HG02885 (cell line): ENCODE results near the gene MSANTD7.
"Not testable (repeated sequence)": the region's sequence is repeated elsewhere in the genome, so short reads cannot be mapped to it uniquely, and the experiment has no call there.

Source experiments
- ATAC-seq: cut with Tn5 transposase; IDR thresholded peaks from one replicate; pipeline ENCODE4 v1.9.1; 2021; ENCODE audit warnings: mild to moderate bottlenecking; ENCODE audit not compliant: unreplicated experiment, poor library complexity

Gene MSANTD7

GRCh38 chr10:14837003-14837756 lies 926 bp upstream of the MSANTD7 start:
- no peak for ATAC-seq

GRCh38 chr10:14838582-14839304 lies 637 bp downstream of the MSANTD7 start:
- ATAC-seq: no peak

GRCh38 chr10:14839305-14839695 lies 1.2 kb downstream of the MSANTD7 start:
- ATAC-seq: no peak

GRCh38 chr10:14840178-14840577 lies 2.1 kb downstream of the MSANTD7 start:
- ATAC-seq: no peak

- ATAC-seq: no peak
Observed at GRCh38 chr10:14843327-14843988, 5.4 kb downstream of the MSANTD7 start.

GRCh38 chr10:14844948-14845347 lies 6.8 kb downstream of the MSANTD7 start:
- no peak for ATAC-seq

GRCh38 chr10:14852236-14852635 lies 14.1 kb downstream of the MSANTD7 start:
- ATAC-seq: no peak

- ATAC-seq: no peak
Observed at GRCh38 chr10:14855453-14855852, 17.3 kb downstream of the MSANTD7 start.

- no peak for ATAC-seq
Observed at GRCh38 chr10:14858338-14858960, 20.3 kb downstream of the MSANTD7 start.

GRCh38 chr10:14859043-14859442 lies 20.9 kb downstream of the MSANTD7 start:
- ATAC-seq: no peak

- no peak for ATAC-seq
Observed at GRCh38 chr10:14859775-14860174, 21.7 kb downstream of the MSANTD7 start.

GRCh38 chr10:14860791-14861190 lies 22.7 kb downstream of the MSANTD7 start:
- no peak for ATAC-seq

- not testable (repeated sequence) for ATAC-seq
Observed at GRCh38 chr10:14864466-14864865, 26.4 kb downstream of the MSANTD7 start.

GRCh38 chr10:14864871-14865270 lies 26.8 kb downstream of the MSANTD7 start:
- not testable (repeated sequence) for ATAC-seq

- ATAC-seq: peak; percentile 57
Observed at GRCh38 chr10:14873090-14873760, 35.1 kb downstream of the MSANTD7 start.

- no peak for ATAC-seq
Observed at GRCh38 chr10:14875941-14876340, 37.8 kb downstream of the MSANTD7 start.

GRCh38 chr10:14876764-14877163 lies 38.7 kb downstream of the MSANTD7 start:
- ATAC-seq: no peak

GRCh38 chr10:14878266-14879123 lies 40.4 kb downstream of the MSANTD7 start, which contains the start of gene SUV39H2:
SUV39H2 (plus strand) TSS chr10:14878866; CDS start chr10:14878889, 23 bp downstream.
- ATAC-seq: peak; percentile 92
